Thymus (tissue), 11 donors: ENCODE measurements around the gene NUP88. TPM values are rescaled to one million over a fixed set of nuclear protein-coding genes. Genes with fewer than 3 reads are reported as not detected.
A peak's percentile ranks its signal among the peaks of the same experiment; 100 is the strongest.

ENCODE experiments used
- DNase-seq, 9 donors: peaks; one replicate each; pipeline ENCODE4 v3.0.0-alpha.2; 2013; ENCODE audit warnings: low spot score in 9 of 9, low read depth in 6 of 9, missing footprints in 1 of 9
- H3K27ac ChIP-seq, 2 donors: one replicate each; pipeline ENCODE4 v1.5.1; 2013; ENCODE audit warnings: control low read depth in 1 of 2, low read depth in 1 of 2, low read length in 1 of 2, mild to moderate bottlenecking in 1 of 2, moderate library complexity in 1 of 2
- H3K27me3 ChIP-seq, 2 donors: one replicate each; pipeline ENCODE4 v1.5.1; 2013; ENCODE audit warnings: low read length in 1 of 2; ENCODE audit not compliant: control insufficient read depth in 2 of 2, insufficient read depth in 1 of 2
- H3K36me3 ChIP-seq, 2 donors: one replicate each; pipeline ENCODE4 v1.5.1; 2013; ENCODE audit warnings: low read length in 1 of 2, mild to moderate bottlenecking in 1 of 2, moderate library complexity in 1 of 2; ENCODE audit not compliant: control insufficient read depth in 2 of 2, insufficient read depth in 2 of 2
- H3K4me1 ChIP-seq, 2 donors: one replicate each; pipeline ENCODE4 v1.5.1; 2013; ENCODE audit warnings: low read length in 2 of 2; ENCODE audit not compliant: control insufficient read depth in 2 of 2, insufficient read depth in 2 of 2
- H3K4me3 ChIP-seq, 2 donors: one replicate each; pipeline ENCODE4 v1.5.1; 2013; ENCODE audit warnings: low read length in 2 of 2, control low read depth in 1 of 2, mild to moderate bottlenecking in 1 of 2
- H3K9me3 ChIP-seq, 2 donors: one replicate each; pipeline ENCODE4 v1.5.1; 2013; ENCODE audit warnings: low read length in 1 of 2, mild to moderate bottlenecking in 1 of 2; ENCODE audit not compliant: control insufficient read depth in 2 of 2, insufficient read depth in 1 of 2
- WGBS: extraction: QIAGEN DNeasy Blood & Tissue Kit; methylation state at CpG from one replicate; pipeline ENCODE4 v1.1.7; 2013; 5-methylcytosine and 5-hydroxymethylcytosine counted together
- polyA plus RNA-seq: library from polyadenylated mRNA; stranded (reverse); fragments of 200-250 nt; gene quantifications from one replicate; pipeline ENCODE4 v1.2.3, GENCODE V29; 2013
- total RNA-seq: library from RNA; stranded (reverse); fragments of 120-200 nt; gene quantifications from one replicate; pipeline ENCODE4 v1.2.4, GENCODE V29; 2013
- donor health status: healthy.

Gene NUP88
- total and polyA plus RNA-seq, 2 donors: 116 to 147 TPM

GRCh38 chr17:5429191-5429887 is 9.9 kb upstream of the NUP88 start:
- no peak overlapping the region for H3K27ac ChIP-seq
- no peaks in the 10 kb centered on the region for H3K27me3 ChIP-seq
- H3K4me1 ChIP-seq: no peaks in the 10 kb centered on the region
- peaks cover 86 to 92% of the 10 kb centered on the region in 2 donors for H3K36me3 ChIP-seq
- no peak overlapping the region for H3K4me3 ChIP-seq
- WGBS: 97% methylated on average over 3 of the region's 3 CpGs
- no peaks in the 10 kb centered on the region for H3K9me3 ChIP-seq
- no peak for DNase-seq

- peaks cover 75 to 91% of the 10 kb centered on the region in 2 donors for H3K36me3 ChIP-seq
- H3K27me3 ChIP-seq: no peaks in the 10 kb centered on the region
- H3K4me3 ChIP-seq: no peak overlapping the region
- 98% methylated on average over 3 of the region's 3 CpGs for WGBS
- no peak overlapping the region for H3K27ac ChIP-seq
- DNase-seq: no peak
- peaks cover 3 to 10% of the 10 kb centered on the region in 2 donors for H3K4me1 ChIP-seq
- no peaks in the 10 kb centered on the region for H3K9me3 ChIP-seq
Observed at GRCh38 chr17:5425826-5426225, 6.4 kb upstream of the NUP88 start.

GRCh38 chr17:5424909-5425308 is 5.4 kb upstream of the NUP88 start:
- H3K4me3 ChIP-seq: no peak overlapping the region
- no peak for DNase-seq
- peaks cover 67 to 82% of the 10 kb centered on the region in 2 donors for H3K36me3 ChIP-seq
- no peak overlapping the region for H3K27ac ChIP-seq
- no peaks in the 10 kb centered on the region for H3K9me3 ChIP-seq
- peaks cover 7 to 13% of the 10 kb centered on the region in 2 donors for H3K4me1 ChIP-seq
- 99% methylated on average over 1 of the region's 1 CpG for WGBS
- no peaks in the 10 kb centered on the region for H3K27me3 ChIP-seq

- H3K9me3 ChIP-seq: no peaks in the 10 kb centered on the region
- WGBS: 97% methylated on average over 2 of the region's 2 CpGs
- peaks cover 16 to 18% of the 10 kb centered on the region in 2 donors for H3K4me1 ChIP-seq
Observed at GRCh38 chr17:5422505-5422904, 3.0 kb upstream of the NUP88 start.

GRCh38 chr17:5419959-5420653 is 644 bp upstream of the NUP88 start, which contains the start of gene RPAIN:
TSS of gene RPAIN (plus strand) at chr17:5420182. CDS start at chr17:5420211, 29 bp downstream.
- Histone ChIP-seq H3K4me1 (peaks cover 22 to 24% of the 10 kb centered on the region in 2 donors), H3K36me3 (peaks cover 28 to 61% of the 10 kb centered on the region in 2 donors), H3K27ac (peak within 1 kb of the TSS; percentile 87 to 95), H3K9me3 (no peaks in the 10 kb centered on the region), H3K27me3 (no peaks in the 10 kb centered on the region), H3K4me3 (peak within 1 kb of the TSS; percentile 54 to 99)
- DNase-seq: peak in 6 of 9 donors; percentile 29 to 96 (median 90)
- WGBS: under 1% methylated on average over 41 of the region's 41 CpGs

More at GRCh38 chr17:5422505-5422904, 3.0 kb upstream of the NUP88 start:
- no peak for DNase-seq
- Histone ChIP-seq H3K27ac (no peak overlapping the region), H3K27me3 (no peaks in the 10 kb centered on the region), H3K36me3 (peaks cover 46 to 59% of the 10 kb centered on the region in 2 donors), H3K4me3 (no peak overlapping the region)

- Histone ChIP-seq H3K4me3 (peak overlapping the region; percentile 54 to 99), H3K36me3 (peaks cover 23 to 60% of the 10 kb centered on the region in 2 donors), H3K27ac (peak overlapping the region; percentile 85 to 95), H3K4me1 (peaks cover 22 to 24% of the 10 kb centered on the region in 2 donors), H3K9me3 (no peaks in the 10 kb centered on the region), H3K27me3 (no peaks in the 10 kb centered on the region)
- peak; percentile 57 to 90 (median 77) for DNase-seq
- under 1% methylated on average over 26 of the region's 26 CpGs for WGBS
Observed at GRCh38 chr17:5418858-5419355, 555 bp downstream of the NUP88 start.

GRCh38 chr17:5416901-5417300 is 2.6 kb downstream of the NUP88 start:
- no peaks in the 10 kb centered on the region for H3K9me3 ChIP-seq
- H3K36me3 ChIP-seq: peaks cover 22 to 60% of the 10 kb centered on the region in 2 donors
- no peak for DNase-seq
- no peak overlapping the region for H3K4me3 ChIP-seq
- H3K27me3 ChIP-seq: no peaks in the 10 kb centered on the region
- WGBS: 96% methylated on average over 2 of the region's 2 CpGs
- H3K27ac ChIP-seq: no peak overlapping the region
- H3K4me1 ChIP-seq: peaks cover 22% of the 10 kb centered on the region in 2 donors

- DNase-seq: no peak
- H3K4me1 ChIP-seq: peaks cover 10 to 15% of the 10 kb centered on the region in 2 donors
- H3K27ac ChIP-seq: no peak overlapping the region
- no peaks in the 10 kb centered on the region for H3K27me3 ChIP-seq
- H3K36me3 ChIP-seq: peaks cover 27 to 70% of the 10 kb centered on the region in 2 donors
- 94% methylated on average over 4 of the region's 4 CpGs for WGBS
- H3K4me3 ChIP-seq: no peak overlapping the region
- H3K9me3 ChIP-seq: no peaks in the 10 kb centered on the region
Observed at GRCh38 chr17:5413682-5414081, 5.8 kb downstream of the NUP88 start.
